HT-29 (cell line): ENCODE results near the gene BTF3L4. TPM values are rescaled to one million over a fixed set of nuclear protein-coding genes. Genes with fewer than 3 reads are reported as not detected.
"Not testable (repeated sequence)": the region's sequence is repeated elsewhere in the genome, so short reads cannot be mapped to it uniquely, and the experiment has no call there.

Experiments
- DNase-seq: peaks from one replicate; pipeline ENCODE4 v3.0.0-alpha.2; 2015; ENCODE audit warnings: low spot score
- total RNA-seq: library from RNA; depleted of rRNA; stranded (reverse); fragments of >200 nt; shearing (Covaris generic); gene quantifications from 2 replicates; pipeline ENCODE4 v1.2.3, GENCODE V29; 2014

The BTF3L4 gene
- total RNA-seq, 1 experiment from 2014 or later: 22.6 TPM

GRCh38 chr1:52055066-52055865, 829 bp upstream of the BTF3L4 start, which contains the start of gene TXNDC12:
Gene TXNDC12 (minus strand): TSS chr1:52055191. CDS start chr1:52055096, 95 bp downstream.
- peak; percentile 91 for DNase-seq

GRCh38 chr1:52055866-52056162, 281 bp upstream of the BTF3L4 start:
- no peak for DNase-seq

GRCh38 chr1:52056937-52057231, 789 bp downstream of the BTF3L4 start:
- DNase-seq: no peak

- DNase-seq: no peak
Measured at GRCh38 chr1:52057255-52057654, 1.2 kb downstream of the BTF3L4 start.

GRCh38 chr1:52057876-52058415, 1.9 kb downstream of the BTF3L4 start:
- DNase-seq: no peak

GRCh38 chr1:52059321-52059720, 3.2 kb downstream of the BTF3L4 start:
- no peak for DNase-seq

- DNase-seq: no peak
Measured at GRCh38 chr1:52059888-52060287, 3.8 kb downstream of the BTF3L4 start.

GRCh38 chr1:52060822-52061221, 4.7 kb downstream of the BTF3L4 start:
- no peak for DNase-seq

- no peak for DNase-seq
Measured at GRCh38 chr1:52063192-52063591, 7.1 kb downstream of the BTF3L4 start.

GRCh38 chr1:52070704-52071103, 14.6 kb downstream of the BTF3L4 start:
- no peak for DNase-seq

GRCh38 chr1:52072291-52072690, 16.2 kb downstream of the BTF3L4 start:
- DNase-seq: no peak

GRCh38 chr1:52077277-52077676, 21.2 kb downstream of the BTF3L4 start:
- DNase-seq: not testable (repeated sequence)

GRCh38 chr1:52080014-52080415, 23.9 kb downstream of the BTF3L4 start:
- DNase-seq: peak; percentile 33

- DNase-seq: not testable (repeated sequence)
Measured at GRCh38 chr1:52087892-52088291, 31.8 kb downstream of the BTF3L4 start.

- DNase-seq: not testable (repeated sequence)
Measured at GRCh38 chr1:52094300-52094699, 38.2 kb downstream of the BTF3L4 start.

GRCh38 chr1:52096216-52096615, 40.1 kb downstream of the BTF3L4 start:
- DNase-seq: no peak

GRCh38 chr1:52098139-52098871, 42.2 kb downstream of the BTF3L4 start:
- DNase-seq: peak; percentile 10

GRCh38 chr1:52102336-52103013, 46.4 kb downstream of the BTF3L4 start:
- no peak for DNase-seq

GRCh38 chr1:52111492-52111891, 55.4 kb downstream of the BTF3L4 start:
- no peak for DNase-seq

- no peak for DNase-seq
Measured at GRCh38 chr1:52112489-52112888, 56.4 kb downstream of the BTF3L4 start.

- DNase-seq: no peak
Measured at GRCh38 chr1:52119301-52120079, 63.4 kb downstream of the BTF3L4 start.

GRCh38 chr1:52122384-52122783, 66.3 kb downstream of the BTF3L4 start:
- DNase-seq: no peak
